IPS-20b (cell line): ENCODE results near the gene CNGA2.

Experiments
- H3K27ac ChIP-seq: one replicate; pipeline ENCODE4 v1.5.1; 2013; ENCODE audit warnings: low read length
- H3K27me3 ChIP-seq: 2 replicates; pipeline ENCODE4 v1.6.1; 2013; ENCODE audit warnings: mild to moderate bottlenecking, low read length, inconsistent platforms; ENCODE audit not compliant: insufficient read depth
- H3K36me3 ChIP-seq: 2 replicates; pipeline ENCODE4 v1.6.1; 2013; ENCODE audit warnings: low read depth, mild to moderate bottlenecking, inconsistent platforms, low read length, moderate library complexity; ENCODE audit not compliant: insufficient read depth
- H3K4me1 ChIP-seq: 2 replicates; pipeline ENCODE4 v1.6.1; 2013; ENCODE audit warnings: mild to moderate bottlenecking, control low read depth, inconsistent platforms, low read length, moderate library complexity; ENCODE audit not compliant: insufficient read depth
- H3K4me3 ChIP-seq: 2 replicates; pipeline ENCODE4 v1.5.1; 2013; ENCODE audit warnings: mild to moderate bottlenecking, low read length, inconsistent platforms
- H3K9ac ChIP-seq: 2 replicates; pipeline ENCODE4 v1.6.1; 2013; ENCODE audit warnings: low read depth, mild to moderate bottlenecking, inconsistent platforms, low read length, moderate library complexity
- H3K9me3 ChIP-seq: 2 replicates; pipeline ENCODE4 v1.6.1; 2013; ENCODE audit warnings: mild to moderate bottlenecking, low read depth, low read length, inconsistent platforms; ENCODE audit not compliant: insufficient read depth

Gene CNGA2

GRCh38 chrX:151736685-151737084, 2.1 kb downstream of the CNGA2 start:
- no peaks in the 10 kb centered on the region for H3K27me3 ChIP-seq

DNA sequence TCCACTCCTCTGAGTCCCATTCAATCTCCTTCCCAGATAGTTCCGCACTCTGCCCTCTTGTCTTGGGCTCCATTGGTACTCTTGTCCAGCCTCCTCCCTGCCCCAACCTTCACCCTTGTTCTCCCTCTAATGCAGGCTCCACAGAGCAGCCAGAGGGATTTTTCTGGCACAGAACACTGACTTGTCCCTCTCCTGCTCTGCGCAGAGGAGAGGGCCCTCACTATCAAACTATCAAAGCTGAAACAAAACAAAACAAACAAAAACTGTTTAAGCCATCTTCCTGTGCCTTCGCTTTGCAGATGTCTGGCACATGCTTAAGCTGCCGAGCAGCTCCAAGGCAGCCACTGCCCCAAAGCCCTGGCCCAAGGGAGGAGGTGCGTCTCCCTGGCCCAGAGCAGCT, 2.9 kb downstream of the CNGA2 start:
- Histone ChIP-seq H3K27ac (no peak overlapping the region), H3K4me1 (no peaks in the 10 kb centered on the region), H3K27me3 (no peaks in the 10 kb centered on the region), H3K9me3 (no peaks in the 10 kb centered on the region), H3K36me3 (no peaks in the 10 kb centered on the region), H3K9ac (no peak overlapping the region), H3K4me3 (no peak overlapping the region)

More at GRCh38 chrX:151736685-151737084, 2.1 kb downstream of the CNGA2 start:
- Histone ChIP-seq H3K4me3 (no peak overlapping the region), H3K9ac (no peak overlapping the region), H3K4me1 (no peaks in the 10 kb centered on the region), H3K9me3 (no peaks in the 10 kb centered on the region), H3K36me3 (no peaks in the 10 kb centered on the region), H3K27ac (no peak overlapping the region)

DNA sequence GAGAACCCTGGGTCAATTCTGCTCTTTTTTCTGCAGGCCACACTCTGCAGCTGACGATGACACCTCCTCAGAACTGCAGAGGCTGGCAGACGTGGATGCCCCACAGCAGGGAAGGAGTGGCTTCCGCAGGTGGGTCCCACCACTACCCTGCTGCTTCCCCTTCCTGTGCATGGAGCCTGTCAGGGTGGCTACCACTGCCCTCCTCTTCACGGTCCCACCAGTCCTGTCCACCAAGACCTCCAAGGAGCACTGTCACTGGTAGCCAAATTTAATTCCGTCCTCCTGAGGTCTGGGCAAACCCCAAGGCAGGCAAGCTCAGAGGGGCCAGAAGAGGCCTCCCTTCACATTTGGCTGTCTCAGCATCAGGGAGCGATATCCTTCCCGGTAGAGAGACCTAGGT, 4.2 kb downstream of the CNGA2 start:
- Histone ChIP-seq H3K4me1 (no peaks in the 10 kb centered on the region), H3K4me3 (no peak overlapping the region), H3K27me3 (no peaks in the 10 kb centered on the region), H3K9me3 (no peaks in the 10 kb centered on the region), H3K9ac (no peak overlapping the region), H3K36me3 (no peaks in the 10 kb centered on the region), H3K27ac (no peak overlapping the region)

GRCh38 chrX:151741606-151742005, 7.1 kb downstream of the CNGA2 start:
- Histone ChIP-seq H3K36me3 (no peaks in the 10 kb centered on the region), H3K27me3 (no peaks in the 10 kb centered on the region), H3K4me1 (no peaks in the 10 kb centered on the region), H3K4me3 (no peak overlapping the region), H3K9ac (no peak overlapping the region), H3K9me3 (no peaks in the 10 kb centered on the region), H3K27ac (no peak overlapping the region)

- Histone ChIP-seq H3K27ac (no peak overlapping the region), H3K9ac (no peak overlapping the region), H3K4me3 (no peak overlapping the region), H3K4me1 (no peaks in the 10 kb centered on the region), H3K36me3 (no peaks in the 10 kb centered on the region), H3K27me3 (no peaks in the 10 kb centered on the region), H3K9me3 (no peaks in the 10 kb centered on the region)
Observed at GRCh38 chrX:151742311-151742710, 7.8 kb downstream of the CNGA2 start.

- Histone ChIP-seq H3K9me3 (no peaks in the 10 kb centered on the region), H3K27ac (no peak overlapping the region), H3K4me1 (no peaks in the 10 kb centered on the region), H3K4me3 (no peak overlapping the region), H3K27me3 (no peaks in the 10 kb centered on the region), H3K9ac (no peak overlapping the region), H3K36me3 (no peaks in the 10 kb centered on the region)
Observed at GRCh38 chrX:151743651-151744470, 9.3 kb downstream of the CNGA2 start.

- Histone ChIP-seq H3K27ac (no peak overlapping the region), H3K4me1 (no peaks in the 10 kb centered on the region), H3K36me3 (no peaks in the 10 kb centered on the region), H3K4me3 (no peak overlapping the region), H3K9ac (no peak overlapping the region), H3K9me3 (no peaks in the 10 kb centered on the region), H3K27me3 (no peaks in the 10 kb centered on the region)
Observed at GRCh38 chrX:151745651-151746050, 11.1 kb downstream of the CNGA2 start.

DNA sequence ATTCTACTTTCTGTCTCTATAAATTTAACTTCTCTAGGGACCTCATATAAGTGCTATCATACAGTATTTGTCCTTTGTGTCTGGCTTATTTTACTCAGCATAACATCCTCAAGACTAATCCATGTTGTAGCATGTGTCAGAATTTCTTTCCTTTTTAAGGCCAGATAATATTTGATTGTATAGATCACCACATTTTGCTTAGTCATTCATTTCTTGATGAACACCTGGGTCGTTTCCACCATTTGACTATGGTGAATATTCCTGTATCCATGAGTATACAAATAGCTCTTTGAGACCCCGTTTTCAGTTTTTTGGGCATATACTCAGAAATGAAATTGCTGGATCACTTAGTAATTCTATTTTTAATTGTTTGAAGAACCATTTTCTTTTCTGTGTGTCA, 12.0 kb downstream of the CNGA2 start:
- no peaks in the 10 kb centered on the region for H3K9me3 ChIP-seq
- H3K4me3 ChIP-seq, result no peak overlapping the region
- no peak overlapping the region for H3K27ac ChIP-seq
- H3K4me1 ChIP-seq, result no peaks in the 10 kb centered on the region
- H3K27me3 ChIP-seq, result no peaks in the 10 kb centered on the region
- H3K36me3 ChIP-seq, result no peaks in the 10 kb centered on the region
- H3K9ac ChIP-seq, result no peak overlapping the region

- Histone ChIP-seq H3K27me3 (peaks cover 6% of the 10 kb centered on the region), H3K4me3 (no peak overlapping the region), H3K36me3 (no peaks in the 10 kb centered on the region), H3K27ac (no peak overlapping the region), H3K9ac (no peak overlapping the region), H3K9me3 (no peaks in the 10 kb centered on the region), H3K4me1 (no peaks in the 10 kb centered on the region)
Observed at GRCh38 chrX:151750511-151750910, 16.0 kb downstream of the CNGA2 start.

GRCh38 chrX:151752847-151753246, 18.3 kb downstream of the CNGA2 start:
- no peaks in the 10 kb centered on the region for H3K9me3 ChIP-seq
- H3K4me1 ChIP-seq, result no peaks in the 10 kb centered on the region
- peaks cover 6% of the 10 kb centered on the region for H3K27me3 ChIP-seq
- H3K9ac ChIP-seq, result no peak overlapping the region
- H3K27ac ChIP-seq, result no peak overlapping the region
- H3K4me3 ChIP-seq, result no peak overlapping the region
- no peaks in the 10 kb centered on the region for H3K36me3 ChIP-seq

GRCh38 chrX:151753313-151754046, 18.9 kb downstream of the CNGA2 start:
- peaks cover 6% of the 10 kb centered on the region for H3K27me3 ChIP-seq
- no peaks in the 10 kb centered on the region for H3K4me1 ChIP-seq
- H3K9ac ChIP-seq, result no peak overlapping the region
- H3K4me3 ChIP-seq, result no peak overlapping the region
- no peaks in the 10 kb centered on the region for H3K36me3 ChIP-seq
- no peak overlapping the region for H3K27ac ChIP-seq
- no peaks in the 10 kb centered on the region for H3K9me3 ChIP-seq

GRCh38 chrX:151754047-151754429, 19.5 kb downstream of the CNGA2 start:
- Histone ChIP-seq H3K9me3 (no peaks in the 10 kb centered on the region), H3K9ac (no peak overlapping the region), H3K27me3 (peaks cover 6% of the 10 kb centered on the region), H3K4me1 (no peaks in the 10 kb centered on the region), H3K27ac (no peak overlapping the region), H3K4me3 (no peak overlapping the region), H3K36me3 (no peaks in the 10 kb centered on the region)
